MCF 10A (cell line): Measurements from ENCODE around the gene VAT1. TPM values are rescaled to one million over a fixed set of nuclear protein-coding genes. Genes with fewer than 3 reads are reported as not detected.
"Not testable (repeated sequence)": the region's sequence is repeated elsewhere in the genome, so short reads cannot be mapped to it uniquely, and the experiment has no call there.

Experiments used
- BruUV-seq: library from RNA; stranded (reverse); fragments of 400-500 nt; replicated peaks from 2 replicates; lab custom pipeline; 2021; lab: Mats Ljungman, UMichigan
- CTCF ChIA-PET: fragments of 300-600 bp; sonication (Branson Sonifier 250); formaldehyde crosslinking; extraction: SDS; loops from one replicate; lab custom pipeline; 2021; ENCODE audit warnings: antibody characterized with exemption, inconsistent platforms; lab: Yijun Ruan, JAX
- POLR2A ChIA-PET: fragments of 300-600, 350-650 bp; sonication (Branson Sonifier 250); formaldehyde crosslinking; extraction: SDS; loops from one replicate; lab custom pipeline; 2020; ENCODE audit warnings: antibody characterized with exemption, inconsistent platforms; lab: Yijun Ruan, JAX
- DNase-seq: peaks from one replicate; pipeline ENCODE4 v3.0.0-alpha.2; 2018; ENCODE audit not compliant: unreplicated experiment
- H3K27ac Mint-ChIP-seq: one replicate; pipeline ENCODE4 v1.8.0; 2022; ENCODE audit warnings: mild to moderate bottlenecking, low read depth, mixed read lengths; ENCODE audit not compliant: unreplicated experiment
- H3K27me3 Mint-ChIP-seq: one replicate; pipeline ENCODE4 v1.8.0; 2022; ENCODE audit warnings: mixed read lengths; ENCODE audit not compliant: insufficient read depth, unreplicated experiment
- H3K36me3 Mint-ChIP-seq: one replicate; pipeline ENCODE4 v1.8.0; 2022; ENCODE audit warnings: mild to moderate bottlenecking, moderate library complexity, mixed read lengths; ENCODE audit not compliant: insufficient read depth, unreplicated experiment
- H3K4me1 Mint-ChIP-seq: one replicate; pipeline ENCODE4 v1.8.0; 2022; ENCODE audit warnings: mixed read lengths; ENCODE audit not compliant: insufficient read depth, unreplicated experiment
- H3K4me3 Mint-ChIP-seq: one replicate; pipeline ENCODE4 v1.8.0; 2022; ENCODE audit warnings: mild to moderate bottlenecking, moderate library complexity, mixed read lengths; ENCODE audit not compliant: unreplicated experiment
- H3K9me3 Mint-ChIP-seq: one replicate; pipeline ENCODE4 v1.8.0; 2022; ENCODE audit warnings: mixed read lengths; ENCODE audit not compliant: unreplicated experiment
- intact Hi-C: fragments of 100-400 bp; cut with micrococcal nuclease; formaldehyde crosslinking; loops from 2 replicates; pipeline ENCODE4 v1.14.1; 2022
- total RNA-seq: library from RNA; stranded (reverse); gene quantifications from 2 replicates; pipeline ENCODE4 v1.2.3, GENCODE V29; 2022
- TF ChIP-seq, protein P1 (sequence below): fragments of 200-600 bp; IDR thresholded peaks from one replicate; pipeline ENCODE4 v1.8.0; 2022; ENCODE audit warnings: antibody characterized with exemption, mild to moderate bottlenecking; ENCODE audit not compliant: unreplicated experiment

Gene VAT1
- total RNA-seq, 1 experiment from 2014 or later = 61.0 TPM

DNA sequence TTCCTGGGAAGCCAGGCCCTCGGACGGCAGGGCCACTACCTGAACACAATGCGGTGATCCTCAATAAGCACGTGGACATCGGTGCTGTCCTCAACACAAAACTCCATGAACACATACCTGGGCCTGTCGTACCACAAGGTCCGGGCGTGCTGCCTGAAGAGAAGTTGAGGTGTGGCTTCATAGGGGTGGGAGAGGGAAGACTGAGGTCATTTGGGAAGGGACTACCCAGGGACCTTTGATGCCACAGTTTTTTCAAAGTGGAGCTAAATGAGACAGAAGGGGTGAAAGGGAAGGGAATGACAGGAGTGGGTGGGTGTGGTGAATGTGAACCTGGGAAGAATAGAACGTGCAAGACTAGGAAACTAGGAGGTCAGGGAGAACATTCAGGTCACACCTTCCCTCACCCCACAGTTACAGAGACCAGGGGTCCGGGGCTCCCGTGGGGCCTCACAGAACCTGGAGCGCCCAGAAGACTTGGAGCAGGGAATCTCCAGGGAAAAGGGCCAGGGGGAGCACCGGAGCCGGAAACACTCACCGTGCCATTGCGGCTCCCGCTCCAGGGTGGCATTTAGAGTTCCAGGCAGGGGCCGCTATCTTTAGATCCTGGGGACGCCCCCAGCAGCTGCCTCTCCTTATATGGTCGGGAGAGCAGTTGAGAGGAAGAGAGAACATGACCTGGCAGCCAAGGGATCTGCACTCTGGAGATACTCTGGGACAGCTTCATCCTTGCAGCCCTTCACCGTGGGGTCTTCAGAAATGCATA is 42.5 kb downstream of the VAT1 start, which contains the start of gene PTGES3L:
PTGES3L (minus strand) TSS at position 570 of the 763 bp plus-strand sequence; CDS start at position 543, 27 bp downstream.
- Mint-ChIP-seq H3K4me3 (peak within 1 kb of the TSS; percentile 95), H3K27me3 (no peaks in the 10 kb centered on the region), H3K27ac (peak within 1 kb of the TSS; percentile 82), H3K36me3 (peaks cover 33% of the 10 kb centered on the region), H3K4me1 (peaks cover 12% of the 10 kb centered on the region), H3K9me3 (no peaks in the 10 kb centered on the region)
- ChIA-PET POLR2A (interaction anchor here (0.6 to 4.1 kb wide), 5 partner anchors 11 to 494 kb away, joined by 3 to 46 read pairs (median 12); partner anchors contain the start of genes AARSD1 and RPL27), CTCF (interaction anchor here (1.0 to 1.1 kb wide), 2 partner anchors 9 to 11 kb away, joined by 3 read pairs; no protein-coding TSS in a partner anchor)
- peak; percentile 38 for DNase-seq
- BruUV-seq = no TSS peak
- intact Hi-C loops = no loop called here
- TF ChIP-seq, protein P1, sequence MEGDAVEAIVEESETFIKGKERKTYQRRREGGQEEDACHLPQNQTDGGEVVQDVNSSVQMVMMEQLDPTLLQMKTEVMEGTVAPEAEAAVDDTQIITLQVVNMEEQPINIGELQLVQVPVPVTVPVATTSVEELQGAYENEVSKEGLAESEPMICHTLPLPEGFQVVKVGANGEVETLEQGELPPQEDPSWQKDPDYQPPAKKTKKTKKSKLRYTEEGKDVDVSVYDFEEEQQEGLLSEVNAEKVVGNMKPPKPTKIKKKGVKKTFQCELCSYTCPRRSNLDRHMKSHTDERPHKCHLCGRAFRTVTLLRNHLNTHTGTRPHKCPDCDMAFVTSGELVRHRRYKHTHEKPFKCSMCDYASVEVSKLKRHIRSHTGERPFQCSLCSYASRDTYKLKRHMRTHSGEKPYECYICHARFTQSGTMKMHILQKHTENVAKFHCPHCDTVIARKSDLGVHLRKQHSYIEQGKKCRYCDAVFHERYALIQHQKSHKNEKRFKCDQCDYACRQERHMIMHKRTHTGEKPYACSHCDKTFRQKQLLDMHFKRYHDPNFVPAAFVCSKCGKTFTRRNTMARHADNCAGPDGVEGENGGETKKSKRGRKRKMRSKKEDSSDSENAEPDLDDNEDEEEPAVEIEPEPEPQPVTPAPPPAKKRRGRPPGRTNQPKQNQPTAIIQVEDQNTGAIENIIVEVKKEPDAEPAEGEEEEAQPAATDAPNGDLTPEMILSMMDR = no peak

DNA sequence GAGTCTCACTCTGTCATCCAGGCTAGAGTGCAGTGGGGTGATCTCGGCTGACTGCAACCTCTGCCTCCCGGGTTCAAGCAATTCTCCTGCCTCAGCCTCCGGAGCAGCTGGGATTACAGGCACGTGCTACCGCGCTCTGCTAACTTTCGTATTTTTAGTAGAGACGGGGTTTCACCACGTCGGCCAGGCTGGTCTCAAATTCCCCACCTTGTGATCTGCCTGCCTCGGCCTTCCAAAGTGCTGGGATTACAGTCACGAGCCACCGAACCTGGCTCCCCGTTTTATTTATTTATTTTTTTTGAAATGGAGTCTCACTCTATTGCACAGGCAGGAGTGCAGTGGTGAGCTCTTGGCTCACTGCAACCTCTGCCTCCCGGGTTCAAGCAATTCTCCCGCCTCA is 46.5 kb downstream of the VAT1 start:
- H3K36me3 Mint-ChIP-seq, BruUV-seq, H3K9me3 Mint-ChIP-seq, H3K27me3 Mint-ChIP-seq, H3K4me3 Mint-ChIP-seq, H3K4me1 Mint-ChIP-seq, intact Hi-C loops, DNase-seq: not testable (repeated sequence)
- peak overlapping the region; percentile 27 for H3K27ac Mint-ChIP-seq
- ChIA-PET CTCF (interaction anchor here (0.6 kb wide), 1 partner anchor 139 kb away, joined by 3 read pairs; no protein-coding TSS in a partner anchor), POLR2A (interaction anchor here (0.7 to 1.0 kb wide), 4 partner anchors 11 to 203 kb away, joined by 3 to 5 read pairs (median 3); partner anchors contain the start of gene VPS25)

DNA sequence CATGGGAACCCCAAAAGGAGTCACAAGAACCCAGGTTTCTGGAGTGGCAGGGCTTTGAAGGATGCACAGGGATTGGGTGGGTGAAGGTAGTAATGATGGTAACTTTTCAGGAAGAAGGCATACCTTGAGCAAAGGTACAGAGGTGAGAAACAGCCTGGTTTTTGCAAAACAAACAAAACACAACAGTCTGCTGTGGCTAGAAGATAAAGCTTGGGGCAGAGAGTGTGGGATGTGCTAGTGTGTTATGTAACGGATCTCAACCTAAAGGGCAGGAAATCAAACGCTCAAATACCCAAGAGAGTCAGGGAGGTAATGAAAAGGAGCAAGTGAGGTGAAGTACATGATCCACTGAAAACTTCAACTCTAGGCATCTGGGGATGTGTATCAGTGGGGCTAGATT is 46.9 kb downstream of the VAT1 start:
- no peaks in the 10 kb centered on the region for H3K36me3 Mint-ChIP-seq
- DNase-seq = no peak
- TF ChIP-seq, protein P1 = no peak
- H3K27me3 Mint-ChIP-seq = no peaks in the 10 kb centered on the region
- CTCF ChIA-PET = no interaction called here
- POLR2A ChIA-PET = interaction anchor here (1.0 kb wide), 1 partner anchor 10 kb away, joined by 5 read pairs; no protein-coding TSS in a partner anchor
- H3K27ac Mint-ChIP-seq = peak overlapping the region; percentile 27
- intact Hi-C loops = no loop called here
- BruUV-seq = no TSS peak
- H3K4me3 Mint-ChIP-seq = no peak overlapping the region
- peaks cover 6% of the 10 kb centered on the region for H3K4me1 Mint-ChIP-seq
- no peaks in the 10 kb centered on the region for H3K9me3 Mint-ChIP-seq

DNA sequence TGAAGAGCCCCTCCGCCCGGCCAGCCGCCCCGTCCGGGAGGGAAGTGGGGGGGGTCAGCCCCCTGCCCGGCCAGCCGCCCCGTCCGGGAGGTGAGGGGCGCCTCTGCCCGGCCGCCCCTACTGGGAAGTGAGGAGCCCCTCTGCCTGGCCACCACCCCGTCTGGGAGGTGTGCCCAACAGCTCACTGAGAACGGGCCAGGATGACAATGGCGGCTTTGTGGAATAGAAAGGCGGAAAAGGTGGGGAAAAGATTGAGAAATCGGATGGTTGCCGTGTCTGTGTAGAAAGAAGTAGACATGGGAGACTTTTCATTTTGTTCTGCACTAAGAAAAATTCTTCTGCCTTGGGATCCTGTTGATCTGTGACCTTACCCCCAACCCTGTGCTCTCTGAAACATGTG is 48.9 kb downstream of the VAT1 start:
- H3K4me3 Mint-ChIP-seq, H3K9me3 Mint-ChIP-seq, POLR2A ChIA-PET, BruUV-seq, H3K27ac Mint-ChIP-seq, H3K36me3 Mint-ChIP-seq, intact Hi-C loops, H3K4me1 Mint-ChIP-seq, H3K27me3 Mint-ChIP-seq, DNase-seq, CTCF ChIA-PET: not testable (repeated sequence)

DNA sequence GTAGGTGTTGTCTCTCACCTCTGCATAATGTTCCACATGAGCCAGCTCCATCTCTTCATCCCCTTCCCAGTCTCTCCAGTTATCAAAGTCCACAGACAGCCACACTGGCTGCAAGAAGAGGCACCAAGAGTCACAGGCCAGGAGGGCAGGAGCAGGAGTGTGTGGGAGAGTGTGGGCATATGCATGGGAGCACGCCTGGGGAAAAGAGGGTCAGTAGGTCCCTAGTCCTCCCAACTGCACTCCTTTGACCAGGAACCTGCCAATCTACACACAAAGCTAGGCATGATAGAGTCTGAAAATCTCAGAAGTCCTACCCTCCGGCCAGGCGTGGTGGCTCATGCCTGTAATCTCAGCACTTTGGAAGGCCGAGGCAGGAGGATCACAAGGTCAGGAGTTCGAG is 50.6 kb downstream of the VAT1 start:
- TF ChIP-seq, protein P1 = no peak
- Mint-ChIP-seq H3K36me3 (no peaks in the 10 kb centered on the region), H3K27me3 (no peaks in the 10 kb centered on the region), H3K27ac (no peak overlapping the region), H3K9me3 (no peaks in the 10 kb centered on the region), H3K4me1 (peaks cover 4% of the 10 kb centered on the region), H3K4me3 (no peak overlapping the region)
- no peak for DNase-seq
- ChIA-PET POLR2A (interaction anchor here (0.6 kb wide), 1 partner anchor 152 kb away, joined by 5 read pairs; no protein-coding TSS in a partner anchor), CTCF (interaction anchor here (0.6 to 1.0 kb wide), 2 partner anchors 148 to 248 kb away, joined by 3 to 5 read pairs; partner anchors contain the start of gene BECN1)
- intact Hi-C loops = no loop called here
- BruUV-seq = no TSS peak
